SU-DHL-6 (cell line): Measurements from ENCODE around the gene BCO2.

ENCODE experiments used
- CTCF ChIP-seq: fragments of 200-600 bp; sonication (generic); IDR thresholded peaks from one replicate; pipeline ENCODE4 v1.5.1; 2017; ENCODE audit warnings: antibody characterized with exemption, mild to moderate bottlenecking, low read length, moderate library complexity; ENCODE audit not compliant: insufficient read depth, poor library complexity, severe bottlenecking
- EZH2phosphoT487 ChIP-seq: fragments of 200-600 bp; sonication (generic), shearing (Covaris generic); conservative IDR thresholded peaks from 2 replicates; pipeline ENCODE4 v1.6.1; 2018; ENCODE audit warnings: mild to moderate bottlenecking, antibody characterized with exemption, low read length, moderate library complexity, mixed read lengths

GRCh38 chr11:112156153-112156955, 19.0 kb upstream of the BCO2 start:
- no peak for TF ChIP-seq CTCF
- no peak for TF ChIP-seq EZH2phosphoT487
